ENCODE data around the gene ZNF653.

ZNF653 gene

DNA sequence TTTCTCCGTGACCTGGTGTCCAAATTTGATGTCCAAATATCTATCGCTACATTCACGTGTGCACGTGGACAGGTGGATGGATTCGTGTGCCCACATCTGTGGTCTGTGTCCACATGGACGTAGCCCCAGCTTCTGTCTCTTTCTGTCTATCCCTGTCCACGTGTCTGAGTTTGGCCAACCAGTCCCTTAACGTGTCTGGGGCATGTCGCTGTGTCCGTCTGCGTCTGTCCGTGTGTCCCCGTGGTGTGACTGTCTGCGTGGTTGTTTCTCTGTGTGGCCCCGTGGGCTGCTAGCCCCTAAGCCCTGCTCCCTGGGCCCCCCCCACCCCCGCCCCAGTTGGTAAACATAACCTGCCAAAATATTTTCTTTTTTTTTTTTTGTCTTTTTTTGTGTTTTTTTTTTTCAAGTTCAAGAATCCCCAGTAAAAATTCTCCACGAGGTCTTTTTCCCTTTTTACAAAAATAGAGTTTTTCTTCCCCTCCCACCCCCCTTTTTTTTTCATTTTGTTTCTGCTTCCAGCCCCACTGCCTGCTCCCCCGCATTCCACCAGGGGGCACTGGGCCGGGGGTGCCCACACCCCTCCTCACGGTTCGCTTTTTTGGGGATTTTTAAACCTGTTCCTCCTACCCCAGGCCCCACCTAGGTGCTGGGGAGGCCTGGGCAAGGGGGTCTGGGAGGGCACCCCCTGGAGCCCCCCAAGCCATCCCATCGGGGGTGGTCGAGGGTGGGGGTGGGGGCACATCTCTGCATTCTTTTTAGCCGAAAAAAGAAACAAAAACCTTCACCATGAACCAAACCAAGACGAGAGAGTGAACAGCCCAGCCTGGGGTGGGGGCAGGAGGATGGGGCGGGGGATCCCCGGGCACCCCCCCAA is 51.9 kb downstream of the ZNF653 start:
- no peak overlapping the region for H3K4me3 ChIP-seq (ENCODE audit: low read length)
- H3K4me1 ChIP-seq (ENCODE audit: control insufficient read depth, insufficient read depth, low read length): peaks cover 1% of the 10 kb centered on the region; the same call in 1 of the 2 replicates
- no peak for DNase-seq (ENCODE audit: low read depth, low spot score)
- H3K36me3 ChIP-seq (ENCODE audit: control insufficient read depth, insufficient read depth, low read length): peaks cover 6% of the 10 kb centered on the region; the same call in 1 of the 2 replicates
- WGBS (ENCODE audit: insufficient coverage, insufficient read length): no CpG with 5 or more reads among the region's 27 CpGs
- no peak overlapping the region for H3K27ac ChIP-seq (ENCODE audit: low read length)
- no peaks in the 10 kb centered on the region for H3K27me3 ChIP-seq (ENCODE audit: control insufficient read depth, insufficient read depth, low read length)
- no peaks in the 10 kb centered on the region for H3K9me3 ChIP-seq (ENCODE audit: control insufficient read depth, insufficient read depth, low read length)

DNA sequence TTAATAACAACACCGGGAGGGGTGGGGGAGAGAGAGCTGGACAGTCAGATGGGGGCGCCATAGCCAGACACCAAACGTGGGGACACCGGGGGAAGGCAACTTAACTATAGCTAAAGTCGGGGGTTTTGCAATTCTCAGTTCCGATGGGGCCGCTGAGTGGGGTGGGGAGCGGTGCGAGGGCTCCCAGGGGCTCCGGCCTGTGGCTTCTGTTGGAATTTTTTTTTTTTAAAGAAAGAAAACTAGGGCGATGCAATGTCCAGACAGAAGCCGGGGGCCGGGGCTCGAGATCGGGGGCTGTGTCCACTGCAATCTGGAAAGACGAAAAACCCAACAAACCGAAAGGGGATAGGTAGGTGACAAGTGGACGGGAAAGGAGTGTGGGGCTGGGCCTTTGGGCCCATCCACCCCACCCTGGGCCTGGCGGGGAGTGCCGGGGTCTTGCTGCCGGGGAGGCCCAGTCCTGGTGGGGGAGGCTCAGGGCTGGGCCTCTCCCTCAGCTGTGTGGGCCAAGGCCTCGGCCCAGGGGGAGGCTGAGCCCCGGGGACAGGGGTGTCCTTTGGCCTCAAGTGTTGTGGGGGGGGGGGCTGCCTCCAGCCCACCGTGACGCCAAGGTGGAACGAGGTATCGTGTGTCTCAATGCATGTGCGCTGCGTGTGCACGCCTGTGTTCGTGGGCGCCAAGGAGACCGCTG is 52.9 kb downstream of the ZNF653 start:
- no peak overlapping the region for H3K4me3 ChIP-seq (ENCODE audit: low read length)
- peaks cover 16% of the 10 kb centered on the region for H3K36me3 ChIP-seq (ENCODE audit: control insufficient read depth, insufficient read depth, low read length)
- H3K27me3 ChIP-seq (ENCODE audit: control insufficient read depth, insufficient read depth, low read length): no peaks in the 10 kb centered on the region
- no CpG with 5 or more reads among the region's 33 CpGs for WGBS (ENCODE audit: insufficient coverage, insufficient read length)
- peaks cover 1% of the 10 kb centered on the region; the same call in 1 of the 2 replicates for H3K4me1 ChIP-seq (ENCODE audit: control insufficient read depth, insufficient read depth, low read length)
- no peak for DNase-seq (ENCODE audit: low read depth, low spot score)
- H3K9me3 ChIP-seq (ENCODE audit: control insufficient read depth, insufficient read depth, low read length): no peaks in the 10 kb centered on the region
- H3K27ac ChIP-seq (ENCODE audit: low read length): no peak overlapping the region

DNA sequence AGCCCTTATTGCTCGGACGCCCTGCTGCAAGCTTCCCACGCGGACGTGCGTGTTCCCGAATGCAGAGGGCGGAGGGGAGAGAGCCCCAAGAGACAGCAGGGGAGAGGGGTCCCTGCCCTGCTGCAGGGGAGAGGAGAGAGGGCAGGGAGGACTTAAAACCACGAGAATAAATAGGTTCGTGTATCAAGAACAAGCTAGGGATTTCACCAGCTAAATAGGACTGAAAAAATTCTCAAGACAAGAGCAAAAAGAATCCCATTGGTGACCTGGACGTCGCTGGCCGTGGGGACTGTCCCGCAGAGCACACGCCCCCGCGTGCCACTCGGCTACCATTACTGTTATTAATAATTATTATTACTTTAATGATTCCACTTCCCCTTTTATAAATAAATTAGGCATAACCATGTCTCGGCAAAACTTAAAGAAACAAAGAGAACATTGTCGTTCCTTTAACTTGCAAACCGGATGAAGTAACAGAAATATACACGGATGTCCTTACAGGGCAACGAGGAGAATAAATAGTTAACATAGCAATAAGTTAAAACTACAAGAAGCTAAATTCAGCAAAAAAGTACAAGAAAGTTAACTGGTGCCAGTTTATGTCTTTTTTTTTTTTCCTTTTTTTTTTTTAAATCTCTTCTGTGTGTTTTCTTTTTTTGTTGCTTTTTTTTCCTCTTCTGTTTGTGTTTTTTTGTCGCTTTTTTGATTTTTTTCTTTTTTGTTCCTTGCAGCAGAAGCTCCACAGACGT is 53.6 kb downstream of the ZNF653 start:
- Histone ChIP-seq H3K4me3 (ENCODE audit: low read length) (no peak overlapping the region), H3K27me3 (ENCODE audit: control insufficient read depth, insufficient read depth, low read length) (no peaks in the 10 kb centered on the region), H3K36me3 (ENCODE audit: control insufficient read depth, insufficient read depth, low read length) (peaks cover 23% of the 10 kb centered on the region), H3K4me1 (ENCODE audit: control insufficient read depth, insufficient read depth, low read length) (no peaks in the 10 kb centered on the region; the same call in 1 of the 2 replicates), H3K9me3 (ENCODE audit: control insufficient read depth, insufficient read depth, low read length) (no peaks in the 10 kb centered on the region), H3K27ac (ENCODE audit: low read length) (no peak overlapping the region)
- DNase-seq (ENCODE audit: low read depth, low spot score): no peak
- no CpG with 5 or more reads among the region's 25 CpGs for WGBS (ENCODE audit: insufficient coverage, insufficient read length)

DNA sequence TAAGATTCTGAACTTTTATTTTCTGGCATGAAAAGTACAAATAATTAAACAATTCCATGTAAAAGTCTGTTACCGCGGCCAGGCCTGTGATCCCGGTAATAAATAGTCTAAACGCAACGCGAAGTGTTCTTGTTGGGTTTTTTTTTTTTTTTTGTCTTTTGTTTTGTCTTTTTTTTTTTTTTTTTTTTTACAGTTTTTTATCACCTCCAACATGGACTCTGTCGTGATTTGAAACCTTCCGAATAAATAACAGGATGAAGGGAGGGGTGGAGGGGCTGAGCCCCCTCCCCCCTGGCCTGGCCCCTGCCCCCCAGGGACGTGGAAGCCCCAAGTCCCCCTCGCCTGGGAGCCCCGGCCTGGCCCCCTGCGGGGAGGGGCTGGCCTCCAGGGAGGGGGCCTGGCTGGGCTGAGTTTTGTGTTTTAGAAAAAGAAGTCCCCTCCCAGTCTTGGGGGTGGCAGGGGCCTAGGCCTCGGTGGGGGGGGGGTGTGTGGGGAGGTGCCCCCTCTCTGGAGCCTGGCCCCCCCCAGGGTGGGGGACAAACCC is 54.2 kb downstream of the ZNF653 start:
- Histone ChIP-seq H3K27me3 (ENCODE audit: control insufficient read depth, insufficient read depth, low read length) (no peaks in the 10 kb centered on the region), H3K27ac (ENCODE audit: low read length) (no peak overlapping the region), H3K36me3 (ENCODE audit: control insufficient read depth, insufficient read depth, low read length) (peaks cover 25% of the 10 kb centered on the region), H3K9me3 (ENCODE audit: control insufficient read depth, insufficient read depth, low read length) (no peaks in the 10 kb centered on the region), H3K4me3 (ENCODE audit: low read length) (no peak overlapping the region), H3K4me1 (ENCODE audit: control insufficient read depth, insufficient read depth, low read length) (no peaks in the 10 kb centered on the region; the same call in 1 of the 2 replicates)
- WGBS (ENCODE audit: insufficient coverage, insufficient read length): no CpG with 5 or more reads among the region's 13 CpGs
- DNase-seq (ENCODE audit: low read depth, low spot score): no peak

DNA sequence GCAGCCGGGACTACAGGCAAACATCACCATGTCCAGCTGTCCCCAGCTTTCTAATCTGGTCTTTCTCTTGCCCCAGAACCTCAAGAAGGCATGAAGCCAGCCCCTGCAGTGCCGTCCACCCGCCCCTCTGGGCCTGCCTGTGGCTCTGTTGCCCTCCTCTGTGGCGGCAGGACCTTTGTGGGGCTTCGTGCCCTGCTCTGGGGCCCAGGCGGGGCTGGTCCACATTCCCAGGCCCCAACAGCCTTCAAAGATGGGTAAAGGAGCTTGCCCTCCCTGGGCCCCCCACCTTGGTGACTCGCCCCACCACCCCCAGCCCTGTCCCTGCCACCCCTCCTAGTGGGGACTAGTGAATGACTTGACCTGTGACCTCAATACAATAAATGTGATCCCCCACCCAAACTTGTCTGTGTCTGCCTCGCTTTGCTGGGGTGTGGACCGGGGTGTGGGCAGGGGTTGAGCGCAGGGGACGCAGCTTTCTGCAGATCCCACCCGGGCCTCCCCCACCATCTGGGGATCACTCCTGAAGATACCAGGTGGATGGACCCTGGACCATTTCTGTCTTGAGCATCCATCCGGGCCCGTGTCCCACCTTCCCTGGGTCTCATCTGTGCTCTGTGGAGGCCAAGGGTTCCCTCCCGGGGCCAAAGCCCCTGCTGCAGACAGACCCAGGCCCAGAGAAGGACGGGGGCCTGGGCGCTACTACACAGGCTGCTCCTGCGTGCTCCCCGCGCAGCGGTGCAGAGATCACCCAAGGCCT is 54.9 kb downstream of the ZNF653 start:
- Histone ChIP-seq H3K27me3 (ENCODE audit: control insufficient read depth, insufficient read depth, low read length) (no peaks in the 10 kb centered on the region), H3K4me3 (ENCODE audit: low read length) (no peak overlapping the region), H3K36me3 (ENCODE audit: control insufficient read depth, insufficient read depth, low read length) (peaks cover 27% of the 10 kb centered on the region), H3K9me3 (ENCODE audit: control insufficient read depth, insufficient read depth, low read length) (no peaks in the 10 kb centered on the region), H3K4me1 (ENCODE audit: control insufficient read depth, insufficient read depth, low read length) (no peaks in the 10 kb centered on the region; the same call in 1 of the 2 replicates), H3K27ac (ENCODE audit: low read length) (no peak overlapping the region)
- no peak for DNase-seq (ENCODE audit: low read depth, low spot score)
- WGBS (ENCODE audit: insufficient coverage, insufficient read length): no CpG with 5 or more reads among the region's 21 CpGs

DNA sequence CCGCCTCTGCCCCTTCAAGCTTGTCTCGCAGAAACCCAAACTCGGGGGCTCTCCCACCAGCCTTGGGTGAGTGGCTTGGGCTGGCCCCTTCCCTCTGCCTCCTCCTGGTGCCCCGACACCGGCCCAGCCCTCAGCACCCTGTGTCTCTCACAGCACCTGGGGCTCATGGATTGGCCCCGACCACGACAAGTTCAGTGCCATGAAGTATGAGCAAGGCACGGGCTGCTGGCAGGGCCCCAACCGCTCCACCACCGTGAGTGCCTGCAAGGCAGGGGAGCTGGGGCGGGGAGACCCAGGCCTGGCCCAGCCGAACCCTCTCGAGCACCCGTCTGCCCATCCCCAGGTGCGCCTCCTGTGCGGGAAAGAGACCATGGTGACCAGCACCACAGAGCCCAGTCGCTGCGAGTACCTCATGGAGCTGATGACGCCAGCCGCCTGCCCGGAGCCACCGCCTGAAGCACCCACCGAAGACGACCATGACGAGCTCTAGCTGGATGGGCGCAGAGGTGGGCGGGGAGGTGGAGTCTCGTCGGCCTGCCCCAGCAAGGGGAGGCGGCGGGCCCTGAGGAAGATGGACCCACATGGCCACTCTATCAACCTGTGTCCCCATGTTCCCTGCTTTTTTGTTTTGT is 56.6 kb downstream of the ZNF653 start:
- no peak overlapping the region for H3K27ac ChIP-seq (ENCODE audit: low read length)
- H3K36me3 ChIP-seq (ENCODE audit: control insufficient read depth, insufficient read depth, low read length): peaks cover 38% of the 10 kb centered on the region
- H3K9me3 ChIP-seq (ENCODE audit: control insufficient read depth, insufficient read depth, low read length): no peaks in the 10 kb centered on the region
- no peaks in the 10 kb centered on the region for H3K27me3 ChIP-seq (ENCODE audit: control insufficient read depth, insufficient read depth, low read length)
- H3K4me3 ChIP-seq (ENCODE audit: low read length): no peak overlapping the region
- no peak for DNase-seq (ENCODE audit: low read depth, low spot score)
- no peaks in the 10 kb centered on the region; the same call in 1 of the 2 replicates for H3K4me1 ChIP-seq (ENCODE audit: control insufficient read depth, insufficient read depth, low read length)
- WGBS (ENCODE audit: insufficient coverage, insufficient read length): no CpG with 5 or more reads among the region's 31 CpGs

DNA sequence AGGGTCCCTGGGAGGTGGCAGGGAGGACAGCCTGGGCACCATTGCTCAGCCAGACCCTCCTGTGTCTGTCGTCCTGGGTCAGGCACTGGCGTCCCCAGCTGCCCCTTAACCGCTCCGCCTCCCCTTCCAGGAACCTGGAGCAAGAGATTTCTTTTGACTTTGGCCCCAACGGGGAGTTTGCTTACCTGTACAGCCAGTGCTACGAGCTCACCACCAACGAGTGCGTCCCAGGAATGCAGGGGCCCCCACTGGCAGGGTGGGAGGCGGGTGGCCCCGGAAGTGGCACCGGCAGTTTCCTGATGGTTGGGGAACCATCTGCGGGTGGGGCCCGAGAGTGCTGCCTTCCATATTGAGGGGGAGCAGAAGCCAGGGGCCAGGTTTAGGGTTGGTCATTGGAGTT is 57.2 kb downstream of the ZNF653 start:
- Histone ChIP-seq H3K36me3 (ENCODE audit: control insufficient read depth, insufficient read depth, low read length) (peaks cover 38% of the 10 kb centered on the region), H3K4me3 (ENCODE audit: low read length) (no peak overlapping the region), H3K4me1 (ENCODE audit: control insufficient read depth, insufficient read depth, low read length) (no peaks in the 10 kb centered on the region; the same call in 1 of the 2 replicates), H3K27me3 (ENCODE audit: control insufficient read depth, insufficient read depth, low read length) (no peaks in the 10 kb centered on the region), H3K9me3 (ENCODE audit: control insufficient read depth, insufficient read depth, low read length) (no peaks in the 10 kb centered on the region), H3K27ac (ENCODE audit: low read length) (no peak overlapping the region)
- no peak for DNase-seq (ENCODE audit: low read depth, low spot score)
- no CpG with 5 or more reads among the region's 13 CpGs for WGBS (ENCODE audit: insufficient coverage, insufficient read length)

DNA sequence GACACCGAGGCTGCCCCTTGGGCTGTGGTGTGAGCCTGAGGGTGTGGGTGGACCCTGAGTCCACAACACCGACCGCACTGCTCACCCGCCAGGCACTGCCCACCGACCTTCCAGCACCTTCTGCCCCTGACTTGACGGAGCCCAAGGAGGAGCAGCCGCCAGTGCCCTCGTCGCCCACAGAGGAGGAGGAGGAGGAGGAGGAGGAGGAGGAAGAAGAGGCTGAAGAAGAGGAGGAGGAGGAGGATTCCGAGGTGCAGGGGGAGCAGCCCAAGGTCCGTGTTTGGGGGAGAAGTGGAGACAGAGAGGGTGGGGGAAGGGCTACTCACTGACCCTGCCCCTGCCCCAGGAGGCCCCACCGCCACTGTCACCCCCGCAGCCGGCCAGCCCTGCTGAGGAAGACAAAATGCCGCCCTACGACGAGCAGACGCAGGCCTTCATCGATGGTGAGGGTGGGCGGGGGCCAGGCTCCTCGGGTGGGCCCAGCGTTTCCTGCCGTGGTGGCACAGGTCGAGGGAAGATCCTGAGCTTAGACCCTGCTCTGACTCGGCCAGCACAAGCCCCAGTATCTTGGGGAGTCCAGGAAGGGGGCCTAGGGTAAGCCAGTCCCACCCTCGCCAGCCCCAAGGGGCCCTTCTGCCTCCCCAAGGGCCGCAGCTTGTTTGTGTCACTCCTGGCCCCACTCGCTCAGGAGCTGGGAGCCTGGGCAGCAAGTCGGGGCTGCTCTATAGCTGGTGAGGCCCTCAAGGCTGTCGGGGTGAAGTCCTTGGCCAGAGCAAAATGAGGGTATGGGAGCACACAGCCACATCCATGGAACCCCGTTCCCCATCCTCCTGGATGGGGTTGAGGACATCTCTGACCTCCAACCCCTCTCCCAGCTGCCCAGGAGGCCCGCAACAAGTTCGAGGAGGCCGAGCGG is 58.0 kb downstream of the ZNF653 start:
- H3K4me1 ChIP-seq (ENCODE audit: control insufficient read depth, insufficient read depth, low read length): no peaks in the 10 kb centered on the region; the same call in 1 of the 2 replicates
- no peaks in the 10 kb centered on the region for H3K9me3 ChIP-seq (ENCODE audit: control insufficient read depth, insufficient read depth, low read length)
- no CpG with 5 or more reads among the region's 35 CpGs for WGBS (ENCODE audit: insufficient coverage, insufficient read length)
- H3K27ac ChIP-seq (ENCODE audit: low read length): no peak overlapping the region
- no peaks in the 10 kb centered on the region for H3K27me3 ChIP-seq (ENCODE audit: control insufficient read depth, insufficient read depth, low read length)
- H3K4me3 ChIP-seq (ENCODE audit: low read length): no peak overlapping the region
- DNase-seq (ENCODE audit: low read depth, low spot score): no peak
- H3K36me3 ChIP-seq (ENCODE audit: control insufficient read depth, insufficient read depth, low read length): peaks cover 38% of the 10 kb centered on the region
